Neural cell (in vitro differentiated cells): Measurements from ENCODE around the gene CEP72. TPM values are rescaled to one million over a fixed set of nuclear protein-coding genes. Genes with fewer than 3 reads are reported as not detected.

Source experiments
- H2AFZ ChIP-seq: fragments of 200-600, 300-800 bp; sonication (generic), shearing (Covaris generic); 2 replicates; pipeline ENCODE4 v1.6.0; 2014; ENCODE audit warnings: low read depth, mild to moderate bottlenecking, antibody characterized with exemption, low read length, moderate library complexity
- H3F3A ChIP-seq: fragments of 200-600 bp; shearing (Covaris generic); 2 replicates; pipeline ENCODE4 v1.6.1; 2016; ENCODE audit warnings: mild to moderate bottlenecking, moderate library complexity, mixed read lengths, antibody characterized with exemption, low read length; ENCODE audit not compliant: insufficient read depth, poor library complexity, severe bottlenecking
- H3K27ac ChIP-seq: fragments of 200-600, 300-800 bp; sonication (generic), shearing (Covaris generic); 2 replicates; pipeline ENCODE4 v1.5.1; 2014; ENCODE audit warnings: mild to moderate bottlenecking, low read length, moderate library complexity
- H3K27me3 ChIP-seq: fragments of 300-800, 200-600 bp; sonication (generic), shearing (Covaris generic); 2 replicates; pipeline ENCODE4 v1.6.0; 2014; ENCODE audit warnings: mild to moderate bottlenecking, low read depth, low read length, moderate library complexity; ENCODE audit not compliant: insufficient read depth
- H3K36me3 ChIP-seq: fragments of 300-800, 200-600 bp; sonication (generic), shearing (Covaris generic); 2 replicates; pipeline ENCODE4 v1.5.1; 2014; ENCODE audit warnings: mild to moderate bottlenecking, antibody characterized with exemption, low read length, moderate library complexity; ENCODE audit not compliant: insufficient read depth
- H3K4me2 ChIP-seq: fragments of 300-800, 200-600 bp; sonication (generic), shearing (Covaris generic); 2 replicates; pipeline ENCODE4 v1.6.0; 2014; ENCODE audit warnings: mild to moderate bottlenecking, low read length
- H3K4me3 ChIP-seq: fragments of 300-800, 200-600 bp; sonication (generic), shearing (Covaris generic); 2 replicates; pipeline ENCODE4 v1.5.1; 2014; ENCODE audit warnings: mild to moderate bottlenecking, low read length, moderate library complexity
- H3K79me2 ChIP-seq: fragments of 200-600 bp; shearing (Covaris generic); replicated peaks from 2 replicates; pipeline ENCODE4 v1.6.0; 2014; ENCODE audit warnings: mild to moderate bottlenecking, low read length, moderate library complexity; ENCODE audit not compliant: insufficient read depth
- H3K9ac ChIP-seq: fragments of 300-800, 200-600 bp; sonication (generic), shearing (Covaris generic); 2 replicates; pipeline ENCODE4 v1.6.1; 2016; ENCODE audit warnings: mild to moderate bottlenecking, low read length, mixed read lengths
- H3K9me2 ChIP-seq: fragments of 200-600 bp; shearing (Covaris generic); 2 replicates; pipeline ENCODE4 v1.6.1; 2016; ENCODE audit warnings: mild to moderate bottlenecking, low read length, mixed read lengths; ENCODE audit not compliant: insufficient read depth
- H3K9me3 ChIP-seq: fragments of 200-600, 300-800 bp; sonication (generic), shearing (Covaris generic); 2 replicates; pipeline ENCODE4 v1.6.1; 2016; ENCODE audit warnings: mild to moderate bottlenecking, mixed run types, low read length, moderate library complexity, mixed read lengths
- H4K20me1 ChIP-seq: fragments of 200-600 bp; shearing (Covaris generic); 2 replicates; pipeline ENCODE4 v1.6.1; 2016; ENCODE audit warnings: mild to moderate bottlenecking, mixed run types; ENCODE audit not compliant: insufficient read depth
- CTCF ChIP-seq: fragments of 450-650 bp; IDR thresholded peaks from 2 replicates; pipeline ENCODE4 v1.5.1; 2014; ENCODE audit warnings: antibody characterized with exemption, mild to moderate bottlenecking, moderate library complexity; ENCODE audit not compliant: poor library complexity, severe bottlenecking
- EP300 ChIP-seq: fragments of 450-650 bp; conservative IDR thresholded peaks from 2 replicates; pipeline ENCODE4 v1.6.1; 2014; ENCODE audit warnings: antibody characterized with exemption, mild to moderate bottlenecking, moderate library complexity; ENCODE audit not compliant: poor library complexity, severe bottlenecking
- EZH2 ChIP-seq: fragments of 200-600, 300-800 bp; shearing (Covaris generic), sonication (generic); IDR thresholded peaks from 2 replicates; pipeline ENCODE4 v1.6.1; 2014; ENCODE audit warnings: antibody characterized with exemption, low read length, borderline replicate concordance, mild to moderate bottlenecking; ENCODE audit not compliant: insufficient read depth, poor library complexity, severe bottlenecking
- MXI1 ChIP-seq: fragments of 450-650 bp; conservative IDR thresholded peaks from 2 replicates; pipeline ENCODE4 v1.6.1; 2014; ENCODE audit warnings: antibody characterized with exemption, mild to moderate bottlenecking; ENCODE audit not compliant: poor library complexity, severe bottlenecking
- RAD21 ChIP-seq: fragments of 450-650 bp; conservative IDR thresholded peaks from 2 replicates; pipeline ENCODE4 v1.6.1; 2014; ENCODE audit warnings: antibody characterized with exemption, mild to moderate bottlenecking, moderate library complexity
- REST ChIP-seq: IDR thresholded peaks from 2 replicates; pipeline ENCODE4 v1.6.1; 2012; ENCODE audit warnings: borderline replicate concordance
- SMC3 ChIP-seq: fragments of 450-650 bp; conservative IDR thresholded peaks from 2 replicates; pipeline ENCODE4 v1.6.1; 2014; ENCODE audit warnings: antibody characterized with exemption, mild to moderate bottlenecking, moderate library complexity; ENCODE audit not compliant: poor library complexity
- TAF1 ChIP-seq: IDR thresholded peaks from 2 replicates; pipeline ENCODE4 v1.6.1; 2012; ENCODE audit warnings: low read depth
- polyA plus RNA-seq: library from polyadenylated mRNA; depleted of rRNA; stranded (reverse); fragments of >200 nt; gene quantifications from 2 replicates; pipeline ENCODE4 v1.2.3, GENCODE V29; 2014

Gene CEP72
- polyA plus RNA-seq, 1 donor from 2014 or later: 5.9 TPM

GRCh38 chr5:569358-569867, 42.7 kb upstream of the CEP72 start:
- Histone ChIP-seq H3K9me2 (no peaks in the 10 kb centered on the region), H3K36me3 (no peaks in the 10 kb centered on the region), H4K20me1 (no peaks in the 10 kb centered on the region), H3K27me3 (no peaks in the 10 kb centered on the region), H3K79me2 (no peaks in the 10 kb centered on the region), H3K4me2 (no peak overlapping the region), H3K9ac (no peak overlapping the region), H2AFZ (no peak overlapping the region), H3K27ac (no peak overlapping the region), H3K4me3 (no peak overlapping the region), H3F3A (no peaks in the 10 kb centered on the region), H3K9me3 (no peaks in the 10 kb centered on the region)
- TF ChIP-seq REST: no peak
- no peak for TF ChIP-seq EZH2
- TF ChIP-seq TAF1: no peak
- no peak for TF ChIP-seq CTCF

- H3F3A ChIP-seq: no peaks in the 10 kb centered on the region
- no peak for TF ChIP-seq TAF1
- no peak for TF ChIP-seq CTCF
- TF ChIP-seq EP300: no peak
- no peak overlapping the region for H3K9ac ChIP-seq
- H3K27ac ChIP-seq: no peak overlapping the region
- no peaks in the 10 kb centered on the region for H3K27me3 ChIP-seq
- H2AFZ ChIP-seq: no peak overlapping the region
- no peaks in the 10 kb centered on the region for H3K9me2 ChIP-seq
- H3K79me2 ChIP-seq: no peaks in the 10 kb centered on the region
- H3K4me3 ChIP-seq: no peak overlapping the region
- H4K20me1 ChIP-seq: no peaks in the 10 kb centered on the region
- H3K4me2 ChIP-seq: no peak overlapping the region
- H3K36me3 ChIP-seq: no peaks in the 10 kb centered on the region
- H3K9me3 ChIP-seq: no peaks in the 10 kb centered on the region
These were observed 42.2 kb upstream of the CEP72 start for GRCh38 chr5:569868-570361.

- H4K20me1 ChIP-seq: no peaks in the 10 kb centered on the region
- H3K4me3 ChIP-seq: no peak overlapping the region
- H3K36me3 ChIP-seq: no peaks in the 10 kb centered on the region
- H3F3A ChIP-seq: no peaks in the 10 kb centered on the region
- no peaks in the 10 kb centered on the region for H3K79me2 ChIP-seq
- no peak overlapping the region for H3K4me2 ChIP-seq
- no peak overlapping the region for H2AFZ ChIP-seq
- H3K9ac ChIP-seq: no peak overlapping the region
- H3K27ac ChIP-seq: no peak overlapping the region
- H3K27me3 ChIP-seq: no peaks in the 10 kb centered on the region
- peaks cover 2% of the 10 kb centered on the region for H3K9me3 ChIP-seq
- H3K9me2 ChIP-seq: no peaks in the 10 kb centered on the region
- no peak for TF ChIP-seq MXI1
- no peak for TF ChIP-seq RAD21
- TF ChIP-seq REST: no peak
- TF ChIP-seq SMC3: no peak
- no peak for TF ChIP-seq EZH2
These were observed 41.7 kb upstream of the CEP72 start for GRCh38 chr5:570446-570845.
